Kidney epithelial cell (primary cell): ENCODE measurements around the gene PRDX2. TPM values are rescaled to one million over a fixed set of nuclear protein-coding genes. Genes with fewer than 3 reads are reported as not detected.

Experiments used
- DNase-seq: peaks from one replicate; pipeline ENCODE4 v3.0.0-alpha.2; 2010; ENCODE audit warnings: low read depth
- H3K27me3 ChIP-seq: 2 replicates; pipeline ENCODE4 v1.6.0; 2011; ENCODE audit warnings: low read length; ENCODE audit not compliant: control insufficient read depth, insufficient read depth
- H3K36me3 ChIP-seq: 2 replicates; pipeline ENCODE4 v1.5.1; 2011; ENCODE audit warnings: low read length; ENCODE audit not compliant: control insufficient read depth, insufficient read depth
- H3K4me3 ChIP-seq: 2 replicates; pipeline ENCODE4 v1.5.1; 2011; ENCODE audit warnings: low read depth, mild to moderate bottlenecking, control low read depth, low read length
- CTCF ChIP-seq: IDR thresholded peaks from 2 replicates; pipeline ENCODE4 v1.5.1; 2011; ENCODE audit warnings: mild to moderate bottlenecking, moderate library complexity, low read length, control low read depth, inconsistent platforms; ENCODE audit not compliant: insufficient read depth, poor library complexity, severe bottlenecking
- total RNA-seq: library from RNA; depleted of rRNA; stranded (reverse); fragments of >200 nt; gene quantifications from 2 replicates; pipeline ENCODE4 v1.2.3, GENCODE V29; 2015

Gene PRDX2
- total RNA-seq, 1 donor from 2014 or later = 366 TPM

GRCh38 chr19:12772323-12772722, 29.3 kb downstream of the PRDX2 start:
- TF ChIP-seq CTCF = no peak
- H3K27me3 ChIP-seq = no peaks in the 10 kb centered on the region
- no peak overlapping the region for H3K4me3 ChIP-seq
- no peak for DNase-seq
- no peaks in the 10 kb centered on the region for H3K36me3 ChIP-seq

- TF ChIP-seq CTCF = no peak
- DNase-seq = no peak
- Histone ChIP-seq H3K36me3 (no peaks in the 10 kb centered on the region), H3K27me3 (no peaks in the 10 kb centered on the region), H3K4me3 (no peak overlapping the region)
Measured at GRCh38 chr19:12770922-12771321, 30.7 kb downstream of the PRDX2 start.

- Histone ChIP-seq H3K36me3 (no peaks in the 10 kb centered on the region), H3K27me3 (no peaks in the 10 kb centered on the region), H3K4me3 (no peak overlapping the region)
- TF ChIP-seq CTCF = no peak
- no peak for DNase-seq
Measured at GRCh38 chr19:12769689-12770088, 31.9 kb downstream of the PRDX2 start.

- no peaks in the 10 kb centered on the region for H3K27me3 ChIP-seq
- peaks cover 2% of the 10 kb centered on the region for H3K36me3 ChIP-seq
- TF ChIP-seq CTCF = no peak
- DNase-seq = no peak
- H3K4me3 ChIP-seq = no peak overlapping the region
Measured at GRCh38 chr19:12767666-12768065, 33.9 kb downstream of the PRDX2 start.

GRCh38 chr19:12767150-12767549, 34.5 kb downstream of the PRDX2 start:
- H3K36me3 ChIP-seq = peaks cover 2% of the 10 kb centered on the region
- no peak for TF ChIP-seq CTCF
- H3K4me3 ChIP-seq = no peak overlapping the region
- no peaks in the 10 kb centered on the region for H3K27me3 ChIP-seq
- no peak for DNase-seq

GRCh38 chr19:12766051-12766521, 35.5 kb downstream of the PRDX2 start:
- no peak for DNase-seq
- H3K4me3 ChIP-seq = peak overlapping the region; percentile 43
- H3K36me3 ChIP-seq = peaks cover 2% of the 10 kb centered on the region
- no peaks in the 10 kb centered on the region for H3K27me3 ChIP-seq
- peak; percentile 88 for TF ChIP-seq CTCF
